Hepatocyte (in vitro differentiated cells): ENCODE measurements around the gene POLD3. TPM values are rescaled to one million over a fixed set of nuclear protein-coding genes. Genes with fewer than 3 reads are reported as not detected.

Source experiments
- DNase-seq: peaks from one replicate; pipeline ENCODE4 v3.0.0-alpha.2; 2016; ENCODE audit warnings: low spot score
- H2AFZ ChIP-seq: fragments of 200-600 bp; sonication (generic); 2 replicates; pipeline ENCODE4 v1.6.0; 2016; ENCODE audit warnings: antibody characterized with exemption, mild to moderate bottlenecking
- H3K27ac ChIP-seq: fragments of 200-600 bp; sonication (generic); 2 replicates; pipeline ENCODE4 v1.5.1; 2016; ENCODE audit warnings: mild to moderate bottlenecking
- H3K27me3 ChIP-seq: fragments of 200-600 bp; sonication (generic); 2 replicates; pipeline ENCODE4 v1.6.1; 2016
- H3K36me3 ChIP-seq: fragments of 200-600 bp; sonication (generic); replicated peaks from 2 replicates; pipeline ENCODE4 v1.5.1; 2016; ENCODE audit warnings: low read depth; ENCODE audit not compliant: insufficient read depth
- H3K4me1 ChIP-seq: fragments of 200-600 bp; sonication (generic); 2 replicates; pipeline ENCODE4 v1.5.1; 2016; ENCODE audit warnings: mild to moderate bottlenecking, moderate library complexity; ENCODE audit not compliant: insufficient read depth
- H3K4me2 ChIP-seq: fragments of 200-600 bp; sonication (generic); 2 replicates; pipeline ENCODE4 v1.6.0; 2016
- H3K4me3 ChIP-seq: fragments of 200-600 bp; sonication (generic); 2 replicates; pipeline ENCODE4 v1.5.1; 2016; ENCODE audit warnings: mild to moderate bottlenecking
- H3K79me2 ChIP-seq: fragments of 200-600 bp; sonication (generic); 2 replicates; pipeline ENCODE4 v1.6.0; 2017; ENCODE audit warnings: mild to moderate bottlenecking
- H3K9me2 ChIP-seq: fragments of 200-600 bp; sonication (generic); replicated peaks from 2 replicates; pipeline ENCODE4 v1.6.0; 2017; ENCODE audit warnings: mild to moderate bottlenecking; ENCODE audit not compliant: insufficient read depth
- H3K9me3 ChIP-seq: fragments of 200-600 bp; sonication (generic); 2 replicates; pipeline ENCODE4 v1.5.1; 2016; ENCODE audit warnings: low read depth, mild to moderate bottlenecking
- H4K20me1 ChIP-seq: fragments of 200-600 bp; sonication (generic); 2 replicates; pipeline ENCODE4 v1.6.0; 2016; ENCODE audit warnings: mild to moderate bottlenecking; ENCODE audit not compliant: insufficient read depth, poor library complexity, severe bottlenecking
- EZH2 ChIP-seq: fragments of 200-600 bp; sonication (generic); IDR thresholded peaks from 2 replicates; pipeline ENCODE4 v1.6.1; 2016; ENCODE audit warnings: antibody characterized with exemption, mild to moderate bottlenecking, borderline replicate concordance
- EZH2phosphoT487 ChIP-seq: fragments of 200-600 bp; sonication (generic); IDR thresholded peaks from one replicate; pipeline ENCODE4 v1.6.1; 2018; ENCODE audit warnings: antibody characterized with exemption, mild to moderate bottlenecking, low read depth, moderate library complexity; ENCODE audit not compliant: unreplicated experiment, severe bottlenecking
- WGBS: methylation state at CpG from one replicate; pipeline ENCODE4 v1.1.6; 2016; ENCODE audit warnings: low lambda C conversion rate; ENCODE audit errors: missing lambda C conversion rate; 5-methylcytosine and 5-hydroxymethylcytosine counted together
- polyA plus RNA-seq: library from polyadenylated mRNA; unstranded; fragments of >200 nt; fragmentation: Nextera tagmentation; extraction: Ambion mirVana; gene quantifications from 2 replicates; pipeline ENCODE4 v1.2.1, GENCODE V29; 2016
- total RNA-seq: library from RNA; depleted of rRNA; stranded (reverse); fragments of >200 nt; gene quantifications from 2 replicates; pipeline ENCODE4 v1.2.3, GENCODE V29; 2014
- TF ChIP-seq, protein P1 (sequence below): fragments of 200-600 bp; sonication (generic); IDR thresholded peaks from 2 replicates; pipeline ENCODE4 v1.5.1; 2016; ENCODE audit warnings: antibody characterized with exemption, mild to moderate bottlenecking; ENCODE audit not compliant: poor library complexity

Gene POLD3
- total and polyA plus RNA-seq, 2 experiments from 2014 or later, result 11.0 to 13.8 TPM

- H3K27me3 ChIP-seq, result no peaks in the 10 kb centered on the region
- H3K9me2 ChIP-seq, result no peaks in the 10 kb centered on the region
- TF ChIP-seq, protein P1, sequence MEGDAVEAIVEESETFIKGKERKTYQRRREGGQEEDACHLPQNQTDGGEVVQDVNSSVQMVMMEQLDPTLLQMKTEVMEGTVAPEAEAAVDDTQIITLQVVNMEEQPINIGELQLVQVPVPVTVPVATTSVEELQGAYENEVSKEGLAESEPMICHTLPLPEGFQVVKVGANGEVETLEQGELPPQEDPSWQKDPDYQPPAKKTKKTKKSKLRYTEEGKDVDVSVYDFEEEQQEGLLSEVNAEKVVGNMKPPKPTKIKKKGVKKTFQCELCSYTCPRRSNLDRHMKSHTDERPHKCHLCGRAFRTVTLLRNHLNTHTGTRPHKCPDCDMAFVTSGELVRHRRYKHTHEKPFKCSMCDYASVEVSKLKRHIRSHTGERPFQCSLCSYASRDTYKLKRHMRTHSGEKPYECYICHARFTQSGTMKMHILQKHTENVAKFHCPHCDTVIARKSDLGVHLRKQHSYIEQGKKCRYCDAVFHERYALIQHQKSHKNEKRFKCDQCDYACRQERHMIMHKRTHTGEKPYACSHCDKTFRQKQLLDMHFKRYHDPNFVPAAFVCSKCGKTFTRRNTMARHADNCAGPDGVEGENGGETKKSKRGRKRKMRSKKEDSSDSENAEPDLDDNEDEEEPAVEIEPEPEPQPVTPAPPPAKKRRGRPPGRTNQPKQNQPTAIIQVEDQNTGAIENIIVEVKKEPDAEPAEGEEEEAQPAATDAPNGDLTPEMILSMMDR, result no peak
- no peak for TF ChIP-seq EZH2
- no peak overlapping the region for H3K4me3 ChIP-seq
- H3K27ac ChIP-seq, result no peak overlapping the region
- no peaks in the 10 kb centered on the region for H3K79me2 ChIP-seq
- H2AFZ ChIP-seq, result no peak overlapping the region
- no peak for DNase-seq
- 86% methylated on average over 12 of the region's 12 CpGs for WGBS
- no peaks in the 10 kb centered on the region for H3K36me3 ChIP-seq
- no peaks in the 10 kb centered on the region for H3K9me3 ChIP-seq
- H3K4me1 ChIP-seq, result no peaks in the 10 kb centered on the region
- no peaks in the 10 kb centered on the region for H4K20me1 ChIP-seq
- H3K4me2 ChIP-seq, result no peak overlapping the region
Observed at GRCh38 chr11:74681686-74682651, 89.6 kb downstream of the POLD3 start.

- no peaks in the 10 kb centered on the region for H3K27me3 ChIP-seq
- no peaks in the 10 kb centered on the region for H3K36me3 ChIP-seq
- H3K4me1 ChIP-seq, result no peaks in the 10 kb centered on the region
- TF ChIP-seq EZH2, result no peak
- TF ChIP-seq, protein P1, result no peak
- no peak for TF ChIP-seq EZH2phosphoT487
- H2AFZ ChIP-seq, result no peak overlapping the region
- H3K9me2 ChIP-seq, result no peaks in the 10 kb centered on the region
- H3K4me2 ChIP-seq, result peak overlapping the region; percentile 73
- H4K20me1 ChIP-seq, result no peaks in the 10 kb centered on the region
- 91% methylated on average over 14 of the region's 14 CpGs for WGBS
- no peak for DNase-seq
- H3K79me2 ChIP-seq, result no peaks in the 10 kb centered on the region
- H3K9me3 ChIP-seq, result no peaks in the 10 kb centered on the region
- H3K27ac ChIP-seq, result no peak overlapping the region
- no peak overlapping the region for H3K4me3 ChIP-seq
Observed at GRCh38 chr11:74682731-74683278, 90.4 kb downstream of the POLD3 start.

- Histone ChIP-seq H3K36me3 (no peaks in the 10 kb centered on the region), H2AFZ (peak overlapping the region; percentile 20), H3K4me1 (no peaks in the 10 kb centered on the region), H3K27ac (no peak overlapping the region), H3K4me2 (peak overlapping the region; percentile 73), H3K27me3 (no peaks in the 10 kb centered on the region), H4K20me1 (no peaks in the 10 kb centered on the region), H3K9me3 (no peaks in the 10 kb centered on the region), H3K4me3 (no peak overlapping the region), H3K9me2 (no peaks in the 10 kb centered on the region), H3K79me2 (no peaks in the 10 kb centered on the region)
- peak; percentile 39 for DNase-seq
- 73% methylated on average over 54 of the region's 59 CpGs for WGBS
- TF ChIP-seq, protein P1, result peak; percentile 41
- TF ChIP-seq EZH2phosphoT487, result no peak
- no peak for TF ChIP-seq EZH2
Observed at GRCh38 chr11:74683279-74683871, 91.0 kb downstream of the POLD3 start.
